CD4-positive, alpha-beta memory T cell (primary cell): ENCODE data around the gene LAMC3. TPM values are rescaled to one million over a fixed set of nuclear protein-coding genes. Genes with fewer than 3 reads are reported as not detected.
"Not testable (repeated sequence)": the region's sequence is repeated elsewhere in the genome, so short reads cannot be mapped to it uniquely, and the experiment has no call there.

ENCODE experiments used
- CTCF ChIA-PET: fragments of 350-600 bp; sonication (Branson Sonifier 250); formaldehyde crosslinking; loops from one replicate; lab custom pipeline; 2021; ENCODE audit warnings: inconsistent platforms; ENCODE audit not compliant: partially characterized antibody; lab: Charles Lee
- POLR2A ChIA-PET: fragments of 350-600 bp; sonication (Branson Sonifier 250); formaldehyde crosslinking; loops from one replicate; lab custom pipeline; 2021; ENCODE audit not compliant: partially characterized antibody; lab: Charles Lee
- DNase-seq, 5 donors: peaks; one replicate each; pipeline versions ENCODE4 v3.0.0 to v3.0.0-alpha.2; 2020 to 2022; ENCODE audit warnings: mixed read lengths in 1 of 5
- H3K27ac ChIP-seq: one replicate; pipeline ENCODE4 v1.7.0; 2013; ENCODE audit warnings: low read depth, low read length
- H3K27me3 ChIP-seq: 2 replicates; pipeline ENCODE4 v1.7.0; 2013; ENCODE audit warnings: mild to moderate bottlenecking, low read length, moderate library complexity; ENCODE audit not compliant: insufficient read depth
- H3K36me3 ChIP-seq: 2 replicates; pipeline ENCODE4 v1.7.0; 2013; ENCODE audit warnings: mild to moderate bottlenecking, low read length, moderate library complexity; ENCODE audit not compliant: insufficient read depth
- H3K4me1 ChIP-seq: 2 replicates; pipeline ENCODE4 v1.7.0; 2013; ENCODE audit warnings: mild to moderate bottlenecking, low read length, moderate library complexity; ENCODE audit not compliant: insufficient read depth
- H3K4me3 ChIP-seq, 2 donors: one replicate each; pipeline ENCODE4 v1.7.0; 2013; ENCODE audit warnings: low read length in 2 of 2, mild to moderate bottlenecking in 1 of 2
- H3K9me3 ChIP-seq, 2 donors: one replicate each; pipeline ENCODE4 v1.7.0; 2013; ENCODE audit warnings: low read length in 2 of 2, control low read depth in 1 of 2; ENCODE audit not compliant: control insufficient read depth in 1 of 2
- H3K27ac Mint-ChIP-seq, 7 donors: one replicate each; pipeline ENCODE4 v1.8.0; 2020 to 2021; ENCODE audit warnings: mixed read lengths in 7 of 7, mild to moderate bottlenecking in 6 of 7, inconsistent platforms in 3 of 7, moderate library complexity in 3 of 7
- H3K27me3 Mint-ChIP-seq, 2 donors: one replicate each; pipeline ENCODE4 v1.8.0; 2020 to 2021; ENCODE audit warnings: mixed read lengths in 2 of 2
- H3K36me3 Mint-ChIP-seq, 2 donors: one replicate each; pipeline ENCODE4 v1.8.0; 2020 to 2021; ENCODE audit warnings: mixed read lengths in 2 of 2, inconsistent platforms in 1 of 2, mild to moderate bottlenecking in 1 of 2
- H3K4me1 Mint-ChIP-seq, 4 donors: one replicate each; pipeline ENCODE4 v1.8.0; 2020 to 2021; ENCODE audit warnings: mixed read lengths in 4 of 4, mild to moderate bottlenecking in 1 of 4
- H3K4me3 Mint-ChIP-seq, 8 donors: one replicate each; pipeline ENCODE4 v1.8.0; 2020 to 2021; ENCODE audit warnings: mixed read lengths in 8 of 8, mild to moderate bottlenecking in 7 of 8, moderate library complexity in 6 of 8, inconsistent platforms in 3 of 8
- H3K9me3 Mint-ChIP-seq, 8 donors: one replicate each; pipeline ENCODE4 v1.8.0; 2020 to 2021; ENCODE audit warnings: mixed read lengths in 8 of 8, mild to moderate bottlenecking in 5 of 8, inconsistent platforms in 3 of 8, moderate library complexity in 1 of 8
- intact Hi-C: fragments of 100-400 bp; cut with micrococcal nuclease; formaldehyde crosslinking; loops from one replicate; pipeline ENCODE4 v1.15.1; 2023
- polyA plus RNA-seq, 2 donors: library from polyadenylated mRNA; unstranded; fragments of 300-500 nt; fragmentation: Illumina TruSeq; gene quantifications; one replicate each; pipeline ENCODE4 v1.2.3, GENCODE V29; 2021
- total RNA-seq, 2 experiments: library from RNA; stranded (reverse); gene quantifications; one replicate each; pipeline ENCODE4 v1.2.3, GENCODE V29; 2021

Gene LAMC3
- total and polyA plus RNA-seq, 4 experiments from 2014 or later: 0.32 to 0.61 TPM; not detected in 2

DNA sequence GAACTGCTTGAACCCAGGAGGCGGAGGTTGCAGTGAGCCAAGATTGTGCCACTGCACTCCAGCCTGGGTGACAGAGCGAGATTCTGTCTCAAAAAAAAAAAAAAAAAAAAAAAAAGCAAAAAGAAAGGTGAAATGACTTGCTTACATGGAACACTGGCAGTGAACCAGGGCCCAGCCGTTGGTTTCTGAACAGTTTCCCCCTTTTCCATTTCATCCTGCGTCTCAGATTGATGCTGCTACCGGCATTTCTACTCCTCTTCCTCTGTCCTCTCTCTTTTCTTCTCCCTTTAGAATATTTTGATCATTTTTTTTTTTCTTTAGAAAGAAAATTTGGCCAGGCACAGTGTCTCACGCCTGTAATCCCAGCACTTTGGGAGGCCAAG lies 106.4 kb downstream of the LAMC3 start:
- H3K9me3 ChIP-seq, H3K36me3 Mint-ChIP-seq, CTCF ChIA-PET, H3K27ac Mint-ChIP-seq, H3K27me3 ChIP-seq, intact Hi-C loops, H3K27ac ChIP-seq, H3K4me3 ChIP-seq, H3K9me3 Mint-ChIP-seq, H3K4me1 ChIP-seq, DNase-seq, H3K27me3 Mint-ChIP-seq, H3K36me3 ChIP-seq, H3K4me1 Mint-ChIP-seq, H3K4me3 Mint-ChIP-seq: not testable (repeated sequence)
- POLR2A ChIA-PET: interaction anchor here (2.7 kb wide), 1 partner anchor 10 kb away, joined by 7 read pairs; the partner anchor contains the start of gene NUP214

DNA sequence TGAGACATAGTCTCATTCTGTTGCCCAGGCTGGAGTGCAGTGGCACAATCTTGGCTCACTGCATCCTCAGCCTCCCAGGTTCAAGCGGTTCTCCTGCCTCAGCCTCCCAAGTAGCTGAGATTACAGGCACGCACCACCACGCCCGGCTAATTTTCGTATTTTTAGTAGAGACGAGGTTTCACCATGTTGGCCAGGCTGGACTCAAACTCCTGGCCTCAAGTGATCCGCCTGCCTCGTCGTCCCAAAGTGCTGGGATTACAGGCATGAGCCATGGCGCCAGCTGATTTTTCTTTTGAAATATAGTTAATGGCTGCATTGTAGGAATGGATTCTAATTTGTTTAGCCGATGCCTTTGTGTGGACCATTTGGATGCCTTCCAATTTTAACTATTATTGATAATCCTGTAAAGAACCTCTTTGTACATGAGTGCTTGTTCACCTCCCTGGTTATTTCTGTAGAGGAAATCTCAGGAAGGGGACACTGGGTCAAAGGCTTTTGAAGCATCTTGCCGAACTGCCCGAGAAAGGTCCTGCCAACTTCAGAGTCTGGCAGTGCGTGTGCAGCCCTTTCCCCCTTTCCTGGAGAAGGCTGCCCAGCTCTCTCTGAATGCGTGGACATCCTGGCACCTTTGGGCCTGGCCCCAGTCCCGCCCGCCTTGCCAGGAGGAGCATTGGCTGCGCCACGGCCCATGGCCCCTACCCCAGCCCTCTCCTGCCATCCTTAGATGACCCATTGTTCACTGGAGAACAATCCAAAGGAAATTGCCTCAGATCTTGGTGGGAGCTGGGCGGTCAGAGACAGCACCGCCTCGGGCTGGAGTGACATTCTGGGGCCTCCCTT lies 107.5 kb downstream of the LAMC3 start:
- DNase-seq: no peak
- H3K4me1 ChIP-seq: no peaks in the 10 kb centered on the region
- H3K27ac Mint-ChIP-seq: no peak overlapping the region
- no peak overlapping the region for H3K4me3 Mint-ChIP-seq
- H3K27me3 Mint-ChIP-seq: peaks cover 0 to 6% of the 10 kb centered on the region in 2 donors
- H3K36me3 Mint-ChIP-seq: no peaks in the 10 kb centered on the region
- H3K9me3 ChIP-seq: no peaks in the 10 kb centered on the region
- no peak overlapping the region for H3K27ac ChIP-seq
- no peaks in the 10 kb centered on the region for H3K4me1 Mint-ChIP-seq
- peaks cover 8% of the 10 kb centered on the region for H3K27me3 ChIP-seq
- intact Hi-C loops: no loop called here
- ChIA-PET POLR2A (interaction anchor here (2.7 kb wide), 1 partner anchor 9 kb away, joined by 7 read pairs; the partner anchor contains the start of gene NUP214), CTCF (no interaction called here)
- no peaks in the 10 kb centered on the region for H3K36me3 ChIP-seq
- H3K9me3 Mint-ChIP-seq: no peaks in the 10 kb centered on the region
- no peak overlapping the region for H3K4me3 ChIP-seq

DNA sequence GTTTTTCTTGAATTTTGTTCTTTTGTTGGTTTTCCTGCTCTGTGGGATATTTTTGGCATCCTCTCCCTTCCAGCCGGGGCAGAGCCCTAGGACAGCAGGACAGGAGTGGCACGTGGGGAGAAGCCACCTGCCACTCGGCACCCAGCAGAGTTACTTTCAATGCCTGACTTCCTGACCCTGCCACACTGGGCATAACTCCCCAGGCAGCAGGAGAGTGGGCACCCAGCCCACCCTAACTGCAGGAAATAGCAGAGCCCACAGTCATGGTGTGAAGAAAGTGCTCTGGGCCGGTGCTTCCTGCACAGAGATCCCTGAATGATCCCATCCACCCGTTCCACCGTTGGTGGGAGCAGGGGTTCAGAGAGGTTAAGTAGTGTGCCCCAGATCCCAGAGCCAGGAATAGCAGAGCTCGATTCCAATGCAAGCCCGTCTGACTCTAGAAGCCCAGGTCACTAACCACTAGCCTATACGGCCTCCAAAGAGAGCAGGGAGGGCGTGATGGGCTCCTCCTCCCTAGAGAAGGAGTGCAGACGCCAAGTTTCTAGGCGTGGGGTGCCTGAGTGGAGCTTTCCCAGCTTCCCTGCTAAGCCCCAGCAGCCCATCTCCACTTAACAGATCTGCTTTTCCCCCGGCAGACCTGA lies 108.3 kb downstream of the LAMC3 start:
- no peaks in the 10 kb centered on the region for H3K36me3 ChIP-seq
- Mint-ChIP-seq H3K4me3 (no peak overlapping the region), H3K4me1 (no peaks in the 10 kb centered on the region), H3K27me3 (peaks cover 0 to 6% of the 10 kb centered on the region in 2 donors), H3K9me3 (no peaks in the 10 kb centered on the region), H3K27ac (no peak overlapping the region), H3K36me3 (no peaks in the 10 kb centered on the region)
- POLR2A ChIA-PET: interaction anchor here (2.7 kb wide), 1 partner anchor 8 kb away, joined by 7 read pairs; the partner anchor contains the start of gene NUP214
- H3K9me3 ChIP-seq: no peaks in the 10 kb centered on the region
- H3K27ac ChIP-seq: no peak overlapping the region
- H3K4me1 ChIP-seq: no peaks in the 10 kb centered on the region
- CTCF ChIA-PET: no interaction called here
- DNase-seq: no peak
- no peak overlapping the region for H3K4me3 ChIP-seq
- intact Hi-C loops: no loop called here
- H3K27me3 ChIP-seq: peaks cover 5% of the 10 kb centered on the region

DNA sequence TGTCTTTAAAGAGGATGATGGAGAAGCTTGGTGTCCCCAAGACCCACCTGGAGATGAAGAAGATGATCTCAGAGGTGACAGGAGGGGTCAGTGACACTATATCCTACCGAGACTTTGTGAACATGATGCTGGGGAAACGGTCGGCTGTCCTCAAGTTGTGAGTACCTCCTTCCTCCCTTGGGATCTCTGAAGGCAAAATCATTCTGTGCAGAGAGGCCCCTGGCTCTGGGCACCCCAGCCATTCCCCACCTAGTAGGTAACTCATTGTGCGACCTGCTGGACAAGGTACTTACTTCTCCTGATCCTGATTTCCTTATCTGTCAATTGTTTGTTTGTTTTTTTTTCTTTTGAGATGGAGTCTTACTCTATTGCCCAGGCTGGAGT lies 108.8 kb downstream of the LAMC3 start:
- Histone ChIP-seq H3K4me1 (no peaks in the 10 kb centered on the region), H3K9me3 (no peaks in the 10 kb centered on the region), H3K27ac (no peak overlapping the region), H3K27me3 (peaks cover 3% of the 10 kb centered on the region), H3K4me3 (no peak overlapping the region), H3K36me3 (no peaks in the 10 kb centered on the region)
- no peaks in the 10 kb centered on the region for H3K4me1 Mint-ChIP-seq
- intact Hi-C loops: no loop called here
- peaks cover 0 to 6% of the 10 kb centered on the region in 2 donors for H3K27me3 Mint-ChIP-seq
- POLR2A ChIA-PET: interaction anchor here (2.7 kb wide), 1 partner anchor 8 kb away, joined by 7 read pairs; the partner anchor contains the start of gene NUP214
- CTCF ChIA-PET: no interaction called here
- DNase-seq: no peak
- H3K36me3 Mint-ChIP-seq: no peaks in the 10 kb centered on the region
- no peak overlapping the region for H3K27ac Mint-ChIP-seq
- no peaks in the 10 kb centered on the region for H3K9me3 Mint-ChIP-seq
- no peak overlapping the region for H3K4me3 Mint-ChIP-seq

DNA sequence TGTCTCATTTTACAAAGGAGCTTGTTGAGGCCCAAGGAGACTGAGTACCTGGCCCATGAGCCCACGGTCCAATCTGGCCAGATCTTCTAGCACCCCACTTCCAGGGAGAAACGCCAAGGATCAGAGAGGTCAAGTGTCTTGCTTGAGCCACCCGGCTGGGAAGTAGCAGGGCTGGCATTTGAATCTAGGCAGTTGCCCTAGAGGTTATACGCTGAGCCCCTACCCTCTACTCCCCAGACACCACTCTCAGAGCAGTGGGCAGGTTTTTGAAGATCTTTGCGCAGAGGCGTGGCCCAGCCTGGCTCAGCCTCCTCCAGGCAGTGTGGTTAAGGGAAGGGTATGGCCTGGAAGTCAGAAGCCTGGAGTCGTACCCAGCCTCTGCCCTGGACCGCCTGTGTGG lies 110.6 kb downstream of the LAMC3 start:
- Histone ChIP-seq H3K36me3 (no peaks in the 10 kb centered on the region), H3K9me3 (no peaks in the 10 kb centered on the region), H3K27ac (no peak overlapping the region), H3K27me3 (peaks cover 3% of the 10 kb centered on the region), H3K4me3 (no peak overlapping the region), H3K4me1 (peaks cover 1% of the 10 kb centered on the region)
- Mint-ChIP-seq H3K27ac (no peak overlapping the region), H3K4me1 (peaks cover 0 to 1% (median under 1%) of the 10 kb centered on the region in 4 donors), H3K27me3 (peaks cover 0 to 6% of the 10 kb centered on the region in 2 donors), H3K4me3 (no peak overlapping the region), H3K36me3 (no peaks in the 10 kb centered on the region), H3K9me3 (no peaks in the 10 kb centered on the region)
- DNase-seq: no peak
- intact Hi-C loops: no loop called here
- CTCF ChIA-PET: no interaction called here
- POLR2A ChIA-PET: no interaction called here

DNA sequence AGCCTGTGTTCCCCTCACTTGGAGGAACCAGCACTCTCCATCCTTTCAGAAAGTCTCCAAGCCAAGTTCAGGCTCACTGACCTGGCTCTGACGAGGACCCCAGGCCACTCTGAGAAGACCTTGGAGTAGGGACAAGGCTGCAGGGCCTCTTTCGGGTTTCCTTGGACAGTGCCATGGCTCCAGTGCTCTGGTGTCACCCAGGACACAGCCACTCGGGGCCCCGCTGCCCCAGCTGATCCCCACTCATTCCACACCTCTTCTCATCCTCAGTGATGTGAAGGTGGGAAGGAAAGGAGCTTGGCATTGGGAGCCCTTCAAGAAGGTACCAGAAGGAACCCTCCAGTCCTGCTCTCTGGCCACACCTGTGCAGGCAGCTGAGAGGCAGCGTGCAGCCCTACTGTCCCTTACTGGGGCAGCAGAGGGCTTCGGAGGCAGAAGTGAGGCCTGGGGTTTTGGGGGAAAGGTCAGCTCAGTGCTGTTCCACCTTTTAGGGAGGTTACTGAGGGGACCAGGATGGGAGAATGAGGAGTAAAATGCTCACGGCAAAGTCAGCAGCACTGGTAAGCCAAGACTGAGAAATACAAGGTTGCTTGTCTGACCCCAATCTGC lies 111.8 kb downstream of the LAMC3 start:
- intact Hi-C loops: no loop called here
- Mint-ChIP-seq H3K4me3 (peak overlapping the region in 1 of 8 donors; percentile 15), H3K4me1 (peaks cover 2 to 12% (median 8%) of the 10 kb centered on the region in 4 donors), H3K36me3 (peaks cover 0 to 8% of the 10 kb centered on the region in 2 donors), H3K27ac (no peak overlapping the region), H3K9me3 (peaks cover 0 to 5% (median 0%) of the 10 kb centered on the region in 8 donors), H3K27me3 (peaks cover 3 to 6% of the 10 kb centered on the region in 2 donors)
- Histone ChIP-seq H3K4me3 (no peak overlapping the region), H3K9me3 (no peaks in the 10 kb centered on the region), H3K27ac (no peak overlapping the region), H3K36me3 (no peaks in the 10 kb centered on the region), H3K27me3 (peaks cover 3% of the 10 kb centered on the region), H3K4me1 (peaks cover 4% of the 10 kb centered on the region)
- DNase-seq: no peak
- POLR2A ChIA-PET: no interaction called here
- CTCF ChIA-PET: no interaction called here

DNA sequence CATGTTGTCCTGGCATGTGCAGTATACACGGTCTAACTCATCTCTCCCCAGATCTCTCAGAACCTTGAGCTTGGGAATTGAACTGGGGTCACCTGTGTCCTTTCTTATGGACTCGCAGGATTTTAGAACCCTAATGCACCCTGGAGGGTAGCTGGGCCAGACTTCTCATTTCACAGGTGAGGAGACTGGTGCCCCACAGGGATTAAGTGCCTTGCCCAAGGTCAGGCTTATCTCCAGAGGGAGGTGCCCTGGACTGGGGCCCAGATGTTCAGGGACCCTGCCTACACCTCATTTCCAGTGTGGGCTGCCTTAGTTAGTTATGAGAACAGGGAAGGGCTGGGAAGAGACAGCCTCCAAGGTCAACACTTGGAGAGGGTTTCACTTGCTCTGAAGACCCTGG lies 112.4 kb downstream of the LAMC3 start:
- intact Hi-C loops: no loop called here
- peaks cover 2% of the 10 kb centered on the region for H3K27me3 ChIP-seq
- ChIA-PET POLR2A (no interaction called here), CTCF (no interaction called here)
- Mint-ChIP-seq H3K36me3 (peaks cover 0 to 14% of the 10 kb centered on the region in 2 donors), H3K4me3 (no peak overlapping the region), H3K9me3 (peaks cover 0 to 5% (median 0%) of the 10 kb centered on the region in 8 donors), H3K27ac (peak overlapping the region in 1 of 7 donors; percentile 19), H3K4me1 (peaks cover 7 to 19% (median 14%) of the 10 kb centered on the region in 4 donors), H3K27me3 (peaks cover 3 to 6% of the 10 kb centered on the region in 2 donors)
- H3K27ac ChIP-seq: no peak overlapping the region
- H3K4me1 ChIP-seq: peaks cover 10% of the 10 kb centered on the region
- no peaks in the 10 kb centered on the region for H3K9me3 ChIP-seq
- H3K4me3 ChIP-seq: no peak overlapping the region
- H3K36me3 ChIP-seq: no peaks in the 10 kb centered on the region
- DNase-seq: no peak
